HEK293 (cell line): ENCODE results near the gene IZUMO1.

Experiments used
- CTCF ChIA-PET: fragments of 350-600 bp; formaldehyde crosslinking; extraction: SDS; loops from one replicate; lab custom pipeline; 2021; ENCODE audit warnings: antibody characterized with exemption; lab: Yijun Ruan, JAX
- POLR2A ChIA-PET: fragments of 300-600 bp; formaldehyde crosslinking; extraction: SDS; loops from one replicate; lab custom pipeline; 2020; ENCODE audit warnings: antibody characterized with exemption, inconsistent platforms; lab: Yijun Ruan, JAX
- H3K27ac ChIP-seq: fragments of 200-500 bp; sonication (Bioruptor generic); 2 replicates; pipeline ENCODE4 v1.5.1; 2014; ENCODE audit warnings: low read depth, low read length, control low read depth, inconsistent platforms; ENCODE audit errors: extremely low read depth
- H3K36me3 ChIP-seq, 2 experiments: fragments of 200-500 bp in 1 of 2; sonication (Bioruptor generic) in 1 of 2; 1 replicate in 1 of 2; 2 replicates in 1 of 2; pipeline ENCODE4 v1.5.1; 2014 to 2017; ENCODE audit warnings: inconsistent platforms in 2 of 2, low read length in 2 of 2; ENCODE audit not compliant: control insufficient read depth in 2 of 2, insufficient read depth in 1 of 2
- H3K4me1 ChIP-seq: fragments of 200-500 bp; sonication (Bioruptor generic); 2 replicates; pipeline ENCODE4 v1.5.1; 2014; ENCODE audit warnings: mild to moderate bottlenecking, low read length, inconsistent platforms; ENCODE audit not compliant: control insufficient read depth, insufficient read depth
- H3K4me3 ChIP-seq: 2 replicates; pipeline ENCODE4 v1.5.1; 2011; ENCODE audit warnings: low read depth, mild to moderate bottlenecking, control low read depth, low read length, moderate library complexity
- H3K9me3 ChIP-seq: fragments of 200-500 bp; sonication (Bioruptor generic); 2 replicates; pipeline ENCODE4 v1.5.1; 2014; ENCODE audit warnings: low read depth, low read length, inconsistent platforms; ENCODE audit not compliant: control insufficient read depth, insufficient read depth
- BCL11B ChIP-seq: fragments of 450-650 bp; formaldehyde crosslinking; IDR thresholded peaks from 2 replicates; pipeline ENCODE4 v1.5.1; 2016; ENCODE audit warnings: low read depth, missing biosample characterization, missing genetic modification characterization
- ELK4 ChIP-seq: IDR thresholded peaks from 2 replicates; pipeline ENCODE4 v1.6.1; 2011; ENCODE audit warnings: mild to moderate bottlenecking, low read depth, low read length, borderline replicate concordance
- HOXD13 ChIP-seq: sonication (generic); formaldehyde crosslinking; IDR thresholded peaks from 2 replicates; pipeline ENCODE4 v1.8.0; 2022; ENCODE audit warnings: missing genetic modification reagents, borderline replicate concordance
- INSM2 ChIP-seq: fragments of 450-650 bp; formaldehyde crosslinking; IDR thresholded peaks from 2 replicates; pipeline ENCODE4 v1.5.1; 2016; ENCODE audit warnings: missing biosample characterization, missing genetic modification characterization
- KLF1 ChIP-seq: fragments of 450-650 bp; formaldehyde crosslinking; IDR thresholded peaks from 2 replicates; pipeline ENCODE4 v1.5.1; 2016; ENCODE audit warnings: missing biosample characterization, missing genetic modification characterization
- KLF17 ChIP-seq: fragments of 450-650 bp; formaldehyde crosslinking; IDR thresholded peaks from 2 replicates; pipeline ENCODE4 v1.5.1; 2016; ENCODE audit warnings: missing biosample characterization, missing genetic modification characterization
- KLF9 ChIP-seq: fragments of 450-650 bp; formaldehyde crosslinking; IDR thresholded peaks from 2 replicates; pipeline ENCODE4 v1.5.1; 2016; ENCODE audit warnings: missing biosample characterization, missing genetic modification characterization, low read depth
- PATZ1 ChIP-seq: fragments of 450-650 bp; formaldehyde crosslinking; IDR thresholded peaks from 2 replicates; pipeline ENCODE4 v1.5.1; 2016; ENCODE audit warnings: missing biosample characterization, missing genetic modification characterization
- PRDM1 ChIP-seq: fragments of 450-650 bp; formaldehyde crosslinking; IDR thresholded peaks from 2 replicates; pipeline ENCODE4; 2016; ENCODE audit warnings: missing biosample characterization, missing genetic modification characterization
- SP7 ChIP-seq: fragments of 450-650 bp; formaldehyde crosslinking; IDR thresholded peaks from 2 replicates; pipeline ENCODE4 v1.5.1; 2016; ENCODE audit warnings: missing biosample characterization, missing genetic modification characterization
- TCF7L2 ChIP-seq: IDR thresholded peaks from 2 replicates; pipeline ENCODE4 v1.6.1; 2011; ENCODE audit warnings: low read depth, mild to moderate bottlenecking, inconsistent platforms, low read length, moderate library complexity, borderline replicate concordance
- ZBTB7A ChIP-seq: fragments of 450-650 bp; formaldehyde crosslinking; IDR thresholded peaks from 2 replicates; pipeline ENCODE4 v1.5.1; 2016; ENCODE audit warnings: low read depth, missing biosample characterization, missing genetic modification characterization
- ZBTB8A ChIP-seq: fragments of 450-650 bp; formaldehyde crosslinking; IDR thresholded peaks from 2 replicates; pipeline ENCODE4 v1.5.1; 2016; ENCODE audit warnings: missing biosample characterization, missing genetic modification characterization
- ZEB2 ChIP-seq: fragments of 450-650 bp; formaldehyde crosslinking; IDR thresholded peaks from 2 replicates; pipeline ENCODE4 v1.5.1; 2016; ENCODE audit warnings: missing biosample characterization, missing genetic modification characterization
- ZNF140 ChIP-seq: fragments of 450-650 bp; formaldehyde crosslinking; IDR thresholded peaks from 2 replicates; pipeline ENCODE4 v1.5.1; 2016; ENCODE audit warnings: missing biosample characterization, missing genetic modification characterization
- ZNF18 ChIP-seq: fragments of 450-650 bp; formaldehyde crosslinking; IDR thresholded peaks from 2 replicates; pipeline ENCODE4 v1.5.1; 2016; ENCODE audit warnings: missing biosample characterization, missing genetic modification characterization
- ZNF350 ChIP-seq: fragments of 450-650 bp; formaldehyde crosslinking; IDR thresholded peaks from 2 replicates; pipeline ENCODE4 v1.5.0; 2017; ENCODE audit warnings: missing biosample characterization, mild to moderate bottlenecking, missing genetic modification characterization
- ZNF426 ChIP-seq: fragments of 450-650 bp; formaldehyde crosslinking; IDR thresholded peaks from 2 replicates; pipeline ENCODE4 v1.5.1; 2017; ENCODE audit warnings: missing biosample characterization, missing genetic modification characterization, mild to moderate bottlenecking, inconsistent platforms, moderate library complexity
- ZNF518A ChIP-seq: fragments of 450-650 bp; formaldehyde crosslinking; conservative IDR thresholded peaks from 2 replicates; pipeline ENCODE4 v1.5.1; 2016; ENCODE audit warnings: low read depth, missing biosample characterization, missing genetic modification characterization
- ZNF561 ChIP-seq: fragments of 450-650 bp; IDR thresholded peaks from 2 replicates; pipeline ENCODE4 v1.5.1; 2018; ENCODE audit warnings: missing biosample characterization, missing genetic modification characterization, borderline replicate concordance
- ZNF600 ChIP-seq: fragments of 450-650 bp; formaldehyde crosslinking; IDR thresholded peaks from 2 replicates; pipeline ENCODE4 v1.5.1; 2016; ENCODE audit warnings: missing biosample characterization, missing genetic modification characterization

Gene IZUMO1

GRCh38 chr19:48784527-48784926, 37.8 kb upstream of the IZUMO1 start:
- no peak overlapping the region for H3K4me3 ChIP-seq
- H3K4me1 ChIP-seq: no peaks in the 10 kb centered on the region
- H3K27ac ChIP-seq: no peak overlapping the region
- TF ChIP-seq ZNF350 (tag by site-specific recombination) (no peak), BCL11B (tag by site-specific recombination) (no peak), KLF17 (tag by site-specific recombination) (no peak), ZNF140 (no peak), ZNF561 (no peak), HOXD13 (CRISPR knock-in tag) (no peak), SP7 (tag by site-specific recombination) (no peak), ZNF600 (tag by site-specific recombination) (no peak), ZBTB7A (tag by site-specific recombination) (no peak), ZNF518A (no peak)
- ChIA-PET CTCF (interaction anchor here (0.7 to 4.2 kb wide), 8 partner anchors 9 to 786 kb away, joined by 3 to 20 read pairs (median 3); partner anchors contain the start of genes CA11 and HSD17B14), POLR2A (no interaction called here)
- no peaks in the 10 kb centered on the region for H3K36me3 ChIP-seq
- no peaks in the 10 kb centered on the region for H3K9me3 ChIP-seq

- no peaks in the 10 kb centered on the region for H3K9me3 ChIP-seq
- no peak overlapping the region for H3K4me3 ChIP-seq
- ChIA-PET CTCF (interaction anchor here (0.7 to 2.8 kb wide), 8 partner anchors 7 to 213 kb away, joined by 3 to 18 read pairs (median 4); partner anchors contain the start of genes FGF21, GYS1 and RUVBL2), POLR2A (no interaction called here)
- H3K36me3 ChIP-seq: no peaks in the 10 kb centered on the region
- H3K27ac ChIP-seq: no peak overlapping the region
- no peaks in the 10 kb centered on the region for H3K4me1 ChIP-seq
- peak; percentile 23; the same call in 1 of the 2 replicates for TF ChIP-seq ZEB2 (tag by site-specific recombination)
- no peak for TF ChIP-seq ZNF18
- TF ChIP-seq ELK4: no peak
- no peak for TF ChIP-seq ZNF426 (tag by site-specific recombination)
- peak; percentile 25; the same call in 1 of the 2 replicates for TF ChIP-seq TCF7L2
- peak; percentile 51; the same call in 1 of the 2 replicates for TF ChIP-seq PATZ1 (tag by site-specific recombination)
- TF ChIP-seq SP7 (tag by site-specific recombination): 0 out of 2 replicates have a peak, but pooled peaks have one; percentile 10
- TF ChIP-seq ZBTB8A: peak; percentile 57; the same call in 1 of the 2 replicates
- TF ChIP-seq PRDM1 (tag by site-specific recombination): peak; percentile 44; the same call in 1 of the 2 replicates
- TF ChIP-seq KLF9 (tag by site-specific recombination): no peak
- no peak for TF ChIP-seq INSM2 (tag by site-specific recombination)
- TF ChIP-seq KLF1 (tag by site-specific recombination): no peak
These were observed 34.1 kb upstream of the IZUMO1 start for GRCh38 chr19:48780631-48781391.
